ENCODE results near the gene FOXG1. TPM values are rescaled to one million over a fixed set of nuclear protein-coding genes. Genes with fewer than 3 reads are reported as not detected.

Gene FOXG1
- total RNA-seq, 1 donor from 2014 or later = not detected

DNA sequence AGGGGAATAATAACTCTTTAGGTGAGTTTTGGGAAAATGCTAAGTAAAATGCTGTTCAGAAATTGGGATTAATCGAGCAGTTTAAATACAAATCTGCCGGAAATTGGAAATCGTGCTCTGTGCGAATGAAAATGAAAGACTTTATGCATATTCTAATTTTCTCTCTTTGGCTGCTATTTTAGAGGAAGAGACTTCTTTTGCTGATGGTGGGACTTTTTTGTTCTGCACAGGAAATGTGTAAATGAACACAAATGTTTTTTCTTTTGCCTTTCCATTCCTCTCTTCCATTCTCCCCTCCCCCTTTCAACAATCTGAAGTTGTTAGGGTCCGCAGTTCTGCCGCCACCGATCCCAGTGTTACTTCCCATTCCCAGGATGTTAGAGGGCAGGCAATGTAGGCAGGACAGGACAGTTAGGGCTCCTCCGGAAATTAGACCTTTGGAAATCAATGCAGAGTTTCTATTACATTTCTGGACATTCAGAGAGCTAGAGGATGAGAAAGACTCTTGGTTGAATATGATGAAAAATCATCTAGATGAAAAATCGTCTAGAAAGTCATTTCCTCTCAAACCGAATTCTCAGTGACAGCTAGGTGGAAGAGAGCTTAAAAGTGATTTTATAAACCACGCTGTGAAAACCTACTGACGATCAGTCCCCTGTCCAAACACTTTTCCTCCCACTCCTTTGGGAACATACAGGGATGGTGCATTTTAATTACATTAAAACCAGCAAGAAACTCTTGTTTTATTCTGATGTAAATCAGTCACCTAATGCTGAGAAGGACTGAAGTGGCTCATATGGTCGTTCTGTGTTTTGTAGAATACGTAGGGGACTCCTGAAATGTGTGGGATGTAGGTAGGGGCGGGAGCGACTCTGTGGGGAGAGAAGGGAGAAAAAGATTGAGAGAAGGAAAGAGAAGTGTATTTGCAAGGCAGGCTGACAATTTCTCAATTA lies 17.8 kb downstream of the FOXG1 start:
- Mint-ChIP-seq H3K27me3 (peaks cover 41% of the 10 kb centered on the region), H3K27ac (no peak overlapping the region), H3K4me1 (peaks cover 21% of the 10 kb centered on the region), H3K9me3 (peaks cover 5% of the 10 kb centered on the region), H3K4me3 (peak overlapping the region; percentile 66), H3K36me3 (ENCODE audit: low read depth) (no peaks in the 10 kb centered on the region)
- TF ChIP-seq, protein P1, sequence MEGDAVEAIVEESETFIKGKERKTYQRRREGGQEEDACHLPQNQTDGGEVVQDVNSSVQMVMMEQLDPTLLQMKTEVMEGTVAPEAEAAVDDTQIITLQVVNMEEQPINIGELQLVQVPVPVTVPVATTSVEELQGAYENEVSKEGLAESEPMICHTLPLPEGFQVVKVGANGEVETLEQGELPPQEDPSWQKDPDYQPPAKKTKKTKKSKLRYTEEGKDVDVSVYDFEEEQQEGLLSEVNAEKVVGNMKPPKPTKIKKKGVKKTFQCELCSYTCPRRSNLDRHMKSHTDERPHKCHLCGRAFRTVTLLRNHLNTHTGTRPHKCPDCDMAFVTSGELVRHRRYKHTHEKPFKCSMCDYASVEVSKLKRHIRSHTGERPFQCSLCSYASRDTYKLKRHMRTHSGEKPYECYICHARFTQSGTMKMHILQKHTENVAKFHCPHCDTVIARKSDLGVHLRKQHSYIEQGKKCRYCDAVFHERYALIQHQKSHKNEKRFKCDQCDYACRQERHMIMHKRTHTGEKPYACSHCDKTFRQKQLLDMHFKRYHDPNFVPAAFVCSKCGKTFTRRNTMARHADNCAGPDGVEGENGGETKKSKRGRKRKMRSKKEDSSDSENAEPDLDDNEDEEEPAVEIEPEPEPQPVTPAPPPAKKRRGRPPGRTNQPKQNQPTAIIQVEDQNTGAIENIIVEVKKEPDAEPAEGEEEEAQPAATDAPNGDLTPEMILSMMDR (IDR thresholded peaks at IDR 0.05) = no peak
- CTCF ChIA-PET = no interaction called here
- ATAC-seq (ENCODE audit: low read depth) (no peak), DNase-seq (no peak)
- POLR2A ChIA-PET = no interaction called here
- intact Hi-C loops (cut with micrococcal nuclease) = no loop called here

DNA sequence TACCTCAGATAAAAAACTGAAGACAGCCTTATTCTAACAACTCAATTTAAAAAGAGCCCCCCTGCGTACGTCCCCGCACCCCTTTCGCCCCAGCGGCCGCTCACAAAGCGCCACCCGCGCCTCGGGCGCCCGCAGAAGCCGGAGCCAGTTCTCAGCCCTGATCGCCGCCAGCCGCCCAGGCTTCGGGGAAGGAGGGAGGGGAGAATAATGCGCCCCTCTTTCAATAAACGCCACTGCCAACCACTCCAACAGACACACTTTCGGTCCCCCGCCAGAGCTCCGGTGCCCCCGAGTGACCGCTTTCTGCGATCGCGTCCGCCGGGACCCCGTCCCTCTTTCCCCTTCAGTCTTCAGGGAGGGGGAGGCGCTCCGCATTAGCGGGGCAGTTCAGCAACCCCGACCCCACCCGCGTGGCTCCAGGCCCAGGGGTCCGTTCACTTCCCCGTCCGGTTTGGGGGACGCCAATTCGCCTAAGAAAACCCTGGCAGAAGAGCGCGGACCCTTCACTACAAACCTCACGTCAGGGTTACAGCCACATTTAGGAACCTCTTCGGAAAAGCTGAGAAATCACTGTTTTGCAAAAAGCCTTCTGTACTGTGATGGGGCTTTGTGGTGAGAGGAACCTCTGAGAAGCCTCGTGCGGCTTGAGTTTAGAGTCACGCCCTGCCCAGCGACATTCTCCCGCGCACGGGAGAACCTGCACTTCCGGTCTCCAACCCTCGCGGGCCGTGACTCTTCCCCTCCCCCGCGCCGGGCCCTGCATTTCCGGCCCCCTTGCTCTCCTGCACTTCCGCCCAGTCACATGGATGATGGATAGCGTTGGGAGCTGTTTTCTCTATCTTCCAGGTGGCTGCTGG lies 18.7 kb downstream of the FOXG1 start:
- Mint-ChIP-seq H3K27ac (no peak overlapping the region), H3K4me3 (peak overlapping the region; percentile 66), H3K36me3 (ENCODE audit: low read depth) (no peaks in the 10 kb centered on the region), H3K9me3 (peaks cover 5% of the 10 kb centered on the region), H3K27me3 (peaks cover 36% of the 10 kb centered on the region), H3K4me1 (peaks cover 21% of the 10 kb centered on the region)
- ChIA-PET POLR2A (no interaction called here), CTCF (no interaction called here)
- intact Hi-C loops (cut with micrococcal nuclease) = no loop called here
- ATAC-seq (ENCODE audit: low read depth) = peak; percentile 34
- TF ChIP-seq, protein P1 (IDR thresholded peaks at IDR 0.05) = no peak
- DNase-seq = no peak

DNA sequence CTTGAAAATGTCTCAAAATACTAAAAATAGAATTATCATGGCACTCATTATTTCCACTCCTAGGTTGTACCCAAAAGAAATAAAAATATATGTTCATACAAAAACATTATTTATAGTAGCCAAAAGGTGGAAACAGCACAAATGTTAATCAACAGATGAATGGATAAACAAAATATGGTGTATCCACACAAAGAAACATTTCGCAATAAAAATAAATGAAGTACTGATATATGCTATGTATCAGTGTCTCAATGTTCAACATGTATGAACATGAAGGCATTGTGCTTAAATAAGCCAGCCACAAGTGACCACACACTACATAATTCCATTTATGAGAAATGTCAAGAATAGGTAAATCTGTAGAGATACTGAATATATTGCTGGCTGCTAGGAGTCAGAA lies 40.9 kb downstream of the FOXG1 start:
- Mint-ChIP-seq H3K27me3 (no peaks in the 10 kb centered on the region), H3K36me3 (ENCODE audit: low read depth) (no peaks in the 10 kb centered on the region), H3K9me3 (peaks cover 2% of the 10 kb centered on the region), H3K4me3 (no peak overlapping the region), H3K4me1 (no peaks in the 10 kb centered on the region), H3K27ac (no peak overlapping the region)
- TF ChIP-seq, protein P1 (IDR thresholded peaks at IDR 0.05) = no peak
- DNase-seq = no peak
- intact Hi-C loops (cut with micrococcal nuclease) = no loop called here
- ChIA-PET POLR2A (interaction anchor here (0.6 kb wide), 1 partner anchor 445 kb away, joined by 3 read pairs; no protein-coding TSS in a partner anchor), CTCF (no interaction called here)
- no peak for ATAC-seq (ENCODE audit: low read depth)

DNA sequence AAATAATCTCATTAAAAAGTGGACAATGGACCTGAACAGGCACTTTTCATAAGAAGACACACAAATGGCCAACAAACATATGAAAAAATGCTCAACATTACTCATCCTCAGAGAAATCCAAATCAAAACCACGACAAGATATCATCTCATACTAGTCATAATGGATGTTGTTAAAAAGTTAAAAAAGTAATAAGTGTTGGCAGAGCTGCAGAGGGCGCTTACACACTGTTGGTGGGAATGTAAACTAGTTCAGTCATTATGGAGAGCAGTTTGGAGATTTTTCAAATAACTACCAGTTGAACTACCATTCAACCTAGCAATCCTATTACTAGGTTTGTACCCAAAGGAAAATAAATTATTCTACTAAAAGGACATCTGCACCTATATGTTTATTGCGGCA lies 47.2 kb downstream of the FOXG1 start:
- no peaks in the 10 kb centered on the region for H3K4me1 Mint-ChIP-seq
- intact Hi-C loops (cut with micrococcal nuclease) = no loop called here
- no peak overlapping the region for H3K27ac Mint-ChIP-seq
- DNase-seq (no peak), ATAC-seq (ENCODE audit: low read depth) (no peak)
- peaks cover 4% of the 10 kb centered on the region for H3K9me3 Mint-ChIP-seq
- H3K36me3 Mint-ChIP-seq (ENCODE audit: low read depth) = no peaks in the 10 kb centered on the region
- ChIA-PET CTCF (no interaction called here), POLR2A (no interaction called here)
- no peak overlapping the region for H3K4me3 Mint-ChIP-seq
- H3K27me3 Mint-ChIP-seq = no peaks in the 10 kb centered on the region
- TF ChIP-seq, protein P1 (IDR thresholded peaks at IDR 0.05) = no peak
